Measurements from ENCODE around the gene FEZ2.

Gene FEZ2

DNA sequence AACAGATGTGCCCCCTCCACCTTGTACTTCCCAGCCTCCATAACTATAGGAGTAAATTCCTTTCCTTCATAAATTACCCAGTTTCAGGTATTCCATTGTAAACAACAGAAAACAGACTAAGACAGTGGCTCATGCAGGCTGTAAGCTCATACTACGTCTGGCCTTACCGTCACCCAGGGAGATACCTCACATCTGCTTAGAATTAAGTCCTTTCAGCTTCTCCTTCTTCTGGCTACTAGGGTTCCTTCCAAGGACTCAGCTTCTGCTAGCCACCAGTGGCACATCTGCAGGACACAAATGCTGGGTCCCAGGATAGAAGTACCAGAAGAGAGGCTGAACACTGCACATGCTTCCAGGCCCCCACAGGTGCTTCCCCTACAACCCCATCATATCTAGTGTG lies 22.4 kb upstream of the FEZ2 start:
- in situ Hi-C loops (cut with MboI; ENCODE audit: low pct_unique_long_range_greater_than_20kb, low sequenced_read_pairs, unreplicated experiment): no loop called here
- TF ChIP-seq, protein P1, sequence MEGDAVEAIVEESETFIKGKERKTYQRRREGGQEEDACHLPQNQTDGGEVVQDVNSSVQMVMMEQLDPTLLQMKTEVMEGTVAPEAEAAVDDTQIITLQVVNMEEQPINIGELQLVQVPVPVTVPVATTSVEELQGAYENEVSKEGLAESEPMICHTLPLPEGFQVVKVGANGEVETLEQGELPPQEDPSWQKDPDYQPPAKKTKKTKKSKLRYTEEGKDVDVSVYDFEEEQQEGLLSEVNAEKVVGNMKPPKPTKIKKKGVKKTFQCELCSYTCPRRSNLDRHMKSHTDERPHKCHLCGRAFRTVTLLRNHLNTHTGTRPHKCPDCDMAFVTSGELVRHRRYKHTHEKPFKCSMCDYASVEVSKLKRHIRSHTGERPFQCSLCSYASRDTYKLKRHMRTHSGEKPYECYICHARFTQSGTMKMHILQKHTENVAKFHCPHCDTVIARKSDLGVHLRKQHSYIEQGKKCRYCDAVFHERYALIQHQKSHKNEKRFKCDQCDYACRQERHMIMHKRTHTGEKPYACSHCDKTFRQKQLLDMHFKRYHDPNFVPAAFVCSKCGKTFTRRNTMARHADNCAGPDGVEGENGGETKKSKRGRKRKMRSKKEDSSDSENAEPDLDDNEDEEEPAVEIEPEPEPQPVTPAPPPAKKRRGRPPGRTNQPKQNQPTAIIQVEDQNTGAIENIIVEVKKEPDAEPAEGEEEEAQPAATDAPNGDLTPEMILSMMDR (IDR thresholded peaks at IDR 0.05; ENCODE audit: extremely low read depth, insufficient read depth, missing control alignments): no peak

DNA sequence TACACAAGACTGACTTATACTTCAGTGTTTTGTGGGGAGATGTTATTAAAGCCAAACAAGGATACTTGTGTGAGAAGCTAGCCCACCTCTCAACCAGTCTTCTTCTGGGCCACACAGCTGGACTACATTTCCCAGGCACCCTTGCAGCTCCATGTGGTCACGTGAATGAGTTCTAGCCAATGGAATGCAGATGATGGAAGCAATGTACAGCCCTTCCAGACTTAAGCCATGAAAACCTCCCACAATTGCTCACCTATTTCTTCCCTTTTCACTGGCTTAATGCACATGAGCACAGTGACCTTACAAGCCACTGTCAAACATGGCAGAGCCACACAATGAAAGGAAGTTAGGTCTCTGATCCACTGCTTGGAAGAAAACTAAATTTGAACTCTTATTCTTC lies 20.4 kb upstream of the FEZ2 start:
- in situ Hi-C loops (cut with MboI; ENCODE audit: low pct_unique_long_range_greater_than_20kb, low sequenced_read_pairs, unreplicated experiment): no loop called here
- TF ChIP-seq, protein P1 (IDR thresholded peaks at IDR 0.05; ENCODE audit: extremely low read depth, insufficient read depth, missing control alignments): no peak
- DNase-seq (ENCODE audit: low spot score): peak; percentile 45

More for the DNA sequence above, 22.4 kb upstream of the FEZ2 start:
- DNase-seq (ENCODE audit: low spot score): no peak

GRCh38 chr2:36616947-36617346 lies 19.0 kb upstream of the FEZ2 start:
- in situ Hi-C loops (cut with MboI; ENCODE audit: low pct_unique_long_range_greater_than_20kb, low sequenced_read_pairs, unreplicated experiment): no loop called here
- TF ChIP-seq, protein P1 (IDR thresholded peaks at IDR 0.05; ENCODE audit: extremely low read depth, insufficient read depth, missing control alignments): no peak

DNA sequence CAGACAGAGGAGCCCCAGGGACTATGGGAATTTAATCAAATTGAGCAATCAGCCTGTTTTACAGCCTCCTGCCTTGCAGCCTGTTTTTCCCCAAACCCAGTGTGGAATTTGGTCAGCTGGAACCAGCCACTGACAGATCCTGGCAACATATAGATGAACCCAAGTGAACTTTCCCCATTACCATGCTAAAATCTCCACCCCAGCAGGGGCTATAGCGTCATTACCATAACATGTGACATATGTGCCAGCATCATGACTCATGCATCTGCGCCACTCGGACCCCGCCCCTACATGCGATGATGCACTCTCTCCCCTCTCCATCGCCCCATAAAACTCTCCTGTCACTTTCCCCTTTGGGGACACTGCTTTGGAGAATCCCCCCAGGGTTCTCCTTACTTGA lies 17.3 kb upstream of the FEZ2 start:
- in situ Hi-C loops (cut with MboI; ENCODE audit: low pct_unique_long_range_greater_than_20kb, low sequenced_read_pairs, unreplicated experiment): no loop called here
- TF ChIP-seq, protein P1 (IDR thresholded peaks at IDR 0.05; ENCODE audit: extremely low read depth, insufficient read depth, missing control alignments): no peak
- no peak for DNase-seq (ENCODE audit: low spot score)

More at GRCh38 chr2:36616947-36617346, 19.0 kb upstream of the FEZ2 start:
- DNase-seq (ENCODE audit: low spot score): no peak

DNA sequence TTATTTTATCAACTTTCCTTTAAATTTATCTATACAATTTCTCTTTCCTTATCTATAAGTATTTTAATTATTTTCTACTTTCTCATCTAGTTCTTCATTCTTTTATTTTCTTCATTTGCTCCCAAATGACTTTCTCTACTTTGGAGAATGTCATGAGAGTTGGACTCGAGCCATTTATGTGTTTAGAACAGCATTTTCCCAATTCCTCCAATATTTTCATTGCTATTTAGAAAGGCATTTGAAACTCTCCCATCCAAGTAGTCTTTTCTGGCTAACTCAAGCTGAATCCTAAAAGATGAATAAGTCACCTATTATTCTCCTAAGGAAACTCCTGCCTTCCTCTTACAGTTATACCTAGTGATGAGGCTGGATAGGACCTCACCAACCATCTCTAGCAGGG lies 15.8 kb upstream of the FEZ2 start:
- in situ Hi-C loops (cut with MboI; ENCODE audit: low pct_unique_long_range_greater_than_20kb, low sequenced_read_pairs, unreplicated experiment): no loop called here
- DNase-seq (ENCODE audit: low spot score): no peak
- TF ChIP-seq, protein P1 (IDR thresholded peaks at IDR 0.05; ENCODE audit: extremely low read depth, insufficient read depth, missing control alignments): no peak

DNA sequence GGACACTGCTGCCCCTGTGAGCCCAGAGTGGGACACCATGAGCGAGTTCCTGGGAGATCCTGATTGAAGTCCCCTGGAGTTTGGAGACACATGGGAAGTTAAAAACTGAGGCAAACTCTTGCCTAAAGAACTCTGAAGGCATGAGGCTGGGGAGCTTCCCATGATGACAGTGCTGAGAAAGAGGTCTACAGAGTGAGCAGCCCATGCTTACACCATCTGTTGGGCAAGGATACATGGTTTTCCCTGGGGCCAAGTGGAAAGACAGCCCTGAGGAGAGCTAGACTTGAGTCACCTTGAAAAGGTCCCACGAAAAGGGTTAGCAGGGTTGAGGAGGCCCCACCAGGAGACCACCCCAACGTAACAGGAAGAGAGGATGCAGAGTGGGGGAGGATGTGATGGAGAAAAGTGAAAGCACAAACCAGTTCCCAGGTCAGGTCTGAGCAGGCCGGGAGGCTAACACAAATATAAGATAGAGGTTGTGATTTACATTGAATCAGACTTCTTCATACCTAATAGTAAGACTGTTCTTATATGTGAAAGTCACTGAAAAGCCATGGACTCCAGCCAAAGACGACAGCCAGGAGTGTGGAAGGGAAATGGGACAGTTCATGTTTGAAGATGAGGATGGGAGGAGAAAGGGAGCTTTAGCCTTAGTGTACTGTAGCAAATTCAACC lies 13.5 kb upstream of the FEZ2 start:
- in situ Hi-C loops (cut with MboI; ENCODE audit: low pct_unique_long_range_greater_than_20kb, low sequenced_read_pairs, unreplicated experiment): no loop called here
- DNase-seq (ENCODE audit: low spot score): no peak
- TF ChIP-seq, protein P1 (IDR thresholded peaks at IDR 0.05; ENCODE audit: extremely low read depth, insufficient read depth, missing control alignments): no peak
